NT2/D1 (cell line): ENCODE data around the gene CHN1.

ENCODE experiments used
- SUZ12 ChIP-seq: IDR thresholded peaks from 2 replicates; pipeline ENCODE4 v1.6.1; 2011; ENCODE audit not compliant: insufficient read length, insufficient read depth; ENCODE audit errors: extremely low read depth
- YY1 ChIP-seq: IDR thresholded peaks from 2 replicates; pipeline ENCODE4 v1.6.1; 2011; ENCODE audit not compliant: insufficient read length, insufficient read depth
- ZNF274 ChIP-seq: IDR thresholded peaks from 2 replicates; pipeline ENCODE4 v1.6.1; 2011; ENCODE audit warnings: mild to moderate bottlenecking, low read depth, low read length

DNA sequence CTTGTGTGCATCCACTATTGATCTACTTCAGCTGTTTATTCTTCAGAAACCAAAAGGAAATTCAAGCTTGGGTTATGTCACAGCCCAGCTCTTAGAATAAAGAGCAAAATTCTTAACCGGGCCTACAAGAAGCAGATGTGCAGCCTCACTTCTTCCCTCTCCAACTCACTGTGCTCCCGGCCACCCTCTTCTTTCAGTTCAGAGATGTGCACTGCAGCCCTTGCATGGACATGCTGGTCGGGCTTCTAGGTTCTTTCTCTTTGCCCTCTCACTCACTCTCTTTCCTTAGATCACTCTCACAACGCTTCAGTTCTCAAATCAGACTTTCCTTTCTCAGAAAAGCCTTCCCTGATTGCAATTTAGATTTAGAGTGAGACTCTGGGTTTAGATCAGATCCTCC, 104.1 kb downstream of the CHN1 start:
- TF ChIP-seq SUZ12 (no peak), ZNF274 (no peak), YY1 (no peak)
